Stomach (tissue), 4 donors: ENCODE results near the gene GCNT4.

Source experiments
- EP300 ChIP-seq: sonication (generic); formaldehyde crosslinking; IDR thresholded peaks from one replicate; pipeline ENCODE4 v1.6.1; 2017; ENCODE audit warnings: antibody characterized with exemption
- POLR2A ChIP-seq, 4 donors: fragments of 450-650 bp; IDR thresholded peaks; one replicate each; pipeline ENCODE4 v1.6.1; 2016; ENCODE audit warnings: antibody characterized with exemption in 4 of 4, control low read depth in 2 of 4, mild to moderate bottlenecking in 1 of 4, moderate library complexity in 1 of 4
- TF ChIP-seq, protein P1 (sequence below), 7 experiments: fragments of 450-650 bp in 4 of 7; fragments of 200-600 bp in 3 of 7; sonication (generic) in 3 of 7; IDR thresholded peaks; one replicate each; pipeline ENCODE4 v1.5.1; 2016 to 2019; ENCODE audit warnings: antibody characterized with exemption in 7 of 7, control low read depth in 2 of 7, mild to moderate bottlenecking in 1 of 7

GRCh38 chr5:75028090-75028489, 24.3 kb downstream of the GCNT4 start:
- TF ChIP-seq, protein P1, sequence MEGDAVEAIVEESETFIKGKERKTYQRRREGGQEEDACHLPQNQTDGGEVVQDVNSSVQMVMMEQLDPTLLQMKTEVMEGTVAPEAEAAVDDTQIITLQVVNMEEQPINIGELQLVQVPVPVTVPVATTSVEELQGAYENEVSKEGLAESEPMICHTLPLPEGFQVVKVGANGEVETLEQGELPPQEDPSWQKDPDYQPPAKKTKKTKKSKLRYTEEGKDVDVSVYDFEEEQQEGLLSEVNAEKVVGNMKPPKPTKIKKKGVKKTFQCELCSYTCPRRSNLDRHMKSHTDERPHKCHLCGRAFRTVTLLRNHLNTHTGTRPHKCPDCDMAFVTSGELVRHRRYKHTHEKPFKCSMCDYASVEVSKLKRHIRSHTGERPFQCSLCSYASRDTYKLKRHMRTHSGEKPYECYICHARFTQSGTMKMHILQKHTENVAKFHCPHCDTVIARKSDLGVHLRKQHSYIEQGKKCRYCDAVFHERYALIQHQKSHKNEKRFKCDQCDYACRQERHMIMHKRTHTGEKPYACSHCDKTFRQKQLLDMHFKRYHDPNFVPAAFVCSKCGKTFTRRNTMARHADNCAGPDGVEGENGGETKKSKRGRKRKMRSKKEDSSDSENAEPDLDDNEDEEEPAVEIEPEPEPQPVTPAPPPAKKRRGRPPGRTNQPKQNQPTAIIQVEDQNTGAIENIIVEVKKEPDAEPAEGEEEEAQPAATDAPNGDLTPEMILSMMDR (IDR thresholded peaks at IDR 0.05), result no peak
- no peak for TF ChIP-seq POLR2A (IDR thresholded peaks at IDR 0.05)
- TF ChIP-seq EP300, result no peak
